Measurements from ENCODE around the gene CTPS1. TPM values are rescaled to one million over a fixed set of nuclear protein-coding genes. Genes with fewer than 3 reads are reported as not detected.

Gene CTPS1
- total and polyA plus RNA-seq, 2 of the 13 experiments (the other 11 are each of a cell fraction or from before 2014, with no cell fraction given) = 9.6 to 42.8 TPM

DNA sequence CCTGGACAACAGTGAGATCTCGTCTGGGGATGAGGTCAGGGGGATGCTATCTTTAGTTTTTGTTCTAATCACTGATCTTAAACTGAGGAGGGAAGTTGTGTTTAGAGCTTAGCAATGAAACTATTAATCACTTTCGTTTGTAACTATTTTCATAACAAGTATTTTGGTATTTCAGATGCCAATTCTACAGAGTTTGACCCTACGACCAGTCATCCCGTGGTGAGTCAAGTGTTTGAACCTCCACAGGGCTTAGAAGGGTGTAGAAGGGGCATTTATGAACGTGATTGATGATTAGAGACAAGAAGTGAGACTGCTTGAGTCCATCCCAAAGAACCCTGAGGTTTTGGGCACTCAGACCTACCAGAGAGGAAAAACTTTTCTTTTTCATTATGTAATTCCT is 26.4 kb downstream of the CTPS1 start:
- ChIA-PET CTCF (ENCODE audit: low intra/inter-chr PET ratio, low total read pairs) (no interaction called here), POLR2A (no interaction called here)
- no peaks in the 10 kb centered on the region for H3K27me3 ChIP-seq (ENCODE audit: control insufficient read depth in 1 of 2, insufficient read depth in 2 of 2, low read length in 2 of 2)
- intact Hi-C loops (cut with micrococcal nuclease; ENCODE audit: unreplicated experiment) = no loop called here
- no TSS peak for BruUV-seq (replicated peaks)
- no peaks in the 10 kb centered on the region for H4K20me1 ChIP-seq (ENCODE audit: insufficient read depth, low read length)
- H3K4me2 ChIP-seq (ENCODE audit: low read depth, low read length) = no peak overlapping the region
- no peak overlapping the region for H3K27ac ChIP-seq (ENCODE audit: extremely low read length, insufficient read depth, low read length)
- H3K4me3 ChIP-seq (replicated peaks in 1 of 3; ENCODE audit: insufficient read depth in 1 of 3, low read depth in 2 of 3, low read length in 3 of 3) = no peak overlapping the region
- H2AFZ ChIP-seq (ENCODE audit: low read length) = no peak overlapping the region
- no peaks in the 10 kb centered on the region for H3K79me2 ChIP-seq (ENCODE audit: insufficient read depth, low read length)
- H3K4me1 ChIP-seq (ENCODE audit: insufficient read depth, low read length) = peaks cover 7% of the 10 kb centered on the region; the same call in 1 of the 2 replicates
- no peaks in the 10 kb centered on the region for H3K9me3 ChIP-seq (ENCODE audit: low read length)
- WGBS (ENCODE audit: low lambda C conversion rate) = 93% methylated on average over 5 of the region's 5 CpGs
- TF ChIP-seq MXD4 (CRISPR knock-in tag; IDR thresholded peaks at IDR 0.05) = no peak
- TF ChIP-seq, protein P1, sequence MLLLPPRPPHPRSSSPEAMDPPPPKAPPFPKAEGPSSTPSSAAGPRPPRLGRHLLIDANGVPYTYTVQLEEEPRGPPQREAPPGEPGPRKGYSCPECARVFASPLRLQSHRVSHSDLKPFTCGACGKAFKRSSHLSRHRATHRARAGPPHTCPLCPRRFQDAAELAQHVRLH (CRISPR knock-in tag; IDR thresholded peaks at IDR 0.05; ENCODE audit: borderline replicate concordance, low read depth) = no peak
- TF ChIP-seq ZNF749 (CRISPR knock-in tag; IDR thresholded peaks at IDR 0.05; ENCODE audit: borderline replicate concordance) = no peak
- TF ChIP-seq ZFP82 (CRISPR knock-in tag; IDR thresholded peaks at IDR 0.05; ENCODE audit: borderline replicate concordance) = no peak
- H3K36me3 ChIP-seq (replicated peaks in 1 of 2; ENCODE audit: control insufficient read depth in 1 of 2, insufficient read depth in 2 of 2, low read length in 2 of 2) = peaks cover 36 to 95% of the 10 kb centered on the region in 2 experiments
- in situ Hi-C loops (cut with HindIII; ENCODE audit: extremely low pct_ligation_motif_present, low pct_unique_long_range_greater_than_20kb) = no loop called here
- no peak for FAIRE-seq
- no peak for DNase-seq (ENCODE audit: low spot score)
- H3K9ac ChIP-seq (ENCODE audit: insufficient read depth, low read depth, low read length) = no peak overlapping the region
- ATAC-seq = no peak

DNA sequence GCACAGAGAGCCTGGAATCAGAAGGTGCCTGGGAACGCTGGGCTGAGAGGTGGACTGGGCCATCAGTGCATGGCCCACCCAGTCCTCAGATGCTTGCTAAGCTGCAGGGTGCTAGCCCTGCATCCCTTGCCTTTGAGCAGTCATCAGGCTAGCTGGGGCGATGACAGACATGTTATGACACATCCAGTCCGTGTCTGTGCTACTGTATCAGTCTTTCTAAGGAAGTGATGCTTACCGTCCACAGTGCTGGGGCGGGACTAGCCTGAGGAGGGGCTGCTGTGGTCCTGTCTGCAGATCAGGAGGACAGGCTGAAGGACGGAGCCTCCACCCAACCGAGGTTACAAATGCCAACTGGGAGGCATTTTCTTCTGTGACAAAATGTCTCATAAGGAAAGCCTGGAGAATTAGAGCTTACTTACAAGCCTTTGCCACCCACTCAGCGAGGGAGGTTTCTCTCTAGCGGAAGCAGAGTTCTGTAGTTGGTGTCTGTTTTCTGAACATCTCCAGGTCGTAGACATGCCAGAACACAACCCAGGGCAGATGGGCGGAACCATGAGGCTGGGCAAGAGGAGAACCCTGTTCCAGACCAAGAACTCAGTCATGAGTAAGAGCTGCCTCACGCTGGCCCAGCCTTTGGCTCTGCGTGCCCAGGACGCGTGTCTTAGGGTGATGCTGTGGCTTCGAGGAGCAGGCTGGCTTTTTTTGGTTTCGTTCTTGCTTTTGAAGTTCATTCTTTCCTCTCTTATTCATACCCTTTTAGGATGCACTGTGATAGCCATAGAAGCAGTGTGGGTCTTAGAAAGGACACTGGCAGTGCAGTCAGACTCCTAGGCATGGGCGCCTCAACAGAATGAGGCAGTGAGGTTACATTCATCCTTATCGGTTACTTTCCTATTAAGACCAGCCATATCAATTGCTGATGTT is 27.7 kb downstream of the CTPS1 start:
- no peak overlapping the region for H2AFZ ChIP-seq (ENCODE audit: low read length)
- 99% methylated on average over 18 of the region's 19 CpGs for WGBS (ENCODE audit: low lambda C conversion rate)
- no peaks in the 10 kb centered on the region for H3K79me2 ChIP-seq (ENCODE audit: insufficient read depth, low read length)
- peaks cover 37 to 94% of the 10 kb centered on the region in 2 experiments for H3K36me3 ChIP-seq (replicated peaks in 1 of 2; ENCODE audit: control insufficient read depth in 1 of 2, insufficient read depth in 2 of 2, low read length in 2 of 2)
- intact Hi-C loops (cut with micrococcal nuclease; ENCODE audit: unreplicated experiment) (no loop called here), in situ Hi-C loops (cut with HindIII; ENCODE audit: extremely low pct_ligation_motif_present, low pct_unique_long_range_greater_than_20kb) (no loop called here)
- H3K4me1 ChIP-seq (ENCODE audit: insufficient read depth, low read length) = peaks cover 7% of the 10 kb centered on the region; the same call in 1 of the 2 replicates
- no peaks in the 10 kb centered on the region for H3K9me3 ChIP-seq (ENCODE audit: low read length)
- H3K9ac ChIP-seq (ENCODE audit: insufficient read depth, low read depth, low read length) = no peak overlapping the region
- H3K27me3 ChIP-seq (ENCODE audit: control insufficient read depth in 1 of 2, insufficient read depth in 2 of 2, low read length in 2 of 2) = no peaks in the 10 kb centered on the region
- no peaks in the 10 kb centered on the region for H4K20me1 ChIP-seq (ENCODE audit: insufficient read depth, low read length)
- no peak overlapping the region for H3K4me3 ChIP-seq (replicated peaks in 1 of 3; ENCODE audit: insufficient read depth in 1 of 3, low read depth in 2 of 3, low read length in 3 of 3)
- no peak for ATAC-seq
- no peak for TF ChIP-seq ZFP36L1 (CRISPR knock-in tag; IDR thresholded peaks at IDR 0.05)
- TF ChIP-seq TBL1XR1 (IDR thresholded peaks at IDR 0.05; ENCODE audit: borderline replicate concordance, low read length, partially characterized antibody) = no peak
- ChIA-PET CTCF (ENCODE audit: low intra/inter-chr PET ratio, low total read pairs) (no interaction called here), POLR2A (no interaction called here)
- no peak for DNase-seq (ENCODE audit: low spot score)
- no peak overlapping the region for H3K27ac ChIP-seq (ENCODE audit: extremely low read length, insufficient read depth, low read length)
- no peak overlapping the region for H3K4me2 ChIP-seq (ENCODE audit: low read depth, low read length)
- BruUV-seq (replicated peaks) = no TSS peak
- FAIRE-seq = no peak
